IPS-18c (cell line): Measurements from ENCODE around the gene CA14.
"Not testable (repeated sequence)": the region's sequence is repeated elsewhere in the genome, so short reads cannot be mapped to it uniquely, and the experiment has no call there.

Source experiments
- H3K4me3 ChIP-seq: 2 replicates; pipeline ENCODE4 v1.7.0; 2013; ENCODE audit warnings: low read depth, mild to moderate bottlenecking, low read length, moderate library complexity; ENCODE audit not compliant: insufficient read depth
- H3K9me3 ChIP-seq: one replicate; pipeline ENCODE4 v1.6.1; 2013; ENCODE audit warnings: mild to moderate bottlenecking, low read length, moderate library complexity; ENCODE audit not compliant: control insufficient read depth, insufficient read depth

Gene CA14

GRCh38 chr1:150302338-150302737, 44.8 kb downstream of the CA14 start:
- peaks cover 2% of the 10 kb centered on the region for H3K9me3 ChIP-seq
- H3K4me3 ChIP-seq, result 0 out of 2 replicates have a peak overlapping the region, but pooled peaks have one; percentile 16

- Histone ChIP-seq H3K9me3 (peaks cover 2% of the 10 kb centered on the region), H3K4me3 (0 out of 2 replicates have a peak overlapping the region, but pooled peaks have one; percentile 16)
Observed at GRCh38 chr1:150302902-150303301, 45.3 kb downstream of the CA14 start.

- not testable (repeated sequence) for H3K4me3 ChIP-seq, H3K9me3 ChIP-seq
Observed at GRCh38 chr1:150308585-150308984, 51.0 kb downstream of the CA14 start.

- Histone ChIP-seq H3K4me3 (no peak overlapping the region), H3K9me3 (no peaks in the 10 kb centered on the region)
Observed at GRCh38 chr1:150309758-150310508, 52.4 kb downstream of the CA14 start.

GRCh38 chr1:150311762-150312161, 54.2 kb downstream of the CA14 start:
- Histone ChIP-seq H3K9me3 (no peaks in the 10 kb centered on the region), H3K4me3 (no peak overlapping the region)
